IPS-15b (cell line): ENCODE results near the gene MOG.

ENCODE experiments used
- H3K27me3 ChIP-seq: one replicate; pipeline ENCODE4 v1.6.1; 2013; ENCODE audit warnings: low read length; ENCODE audit not compliant: control insufficient read depth, insufficient read depth
- H3K36me3 ChIP-seq: one replicate; pipeline ENCODE4 v1.6.1; 2013; ENCODE audit warnings: low read length; ENCODE audit not compliant: control insufficient read depth, insufficient read depth
- H3K4me1 ChIP-seq: one replicate; pipeline ENCODE4 v1.6.1; 2013; ENCODE audit warnings: mild to moderate bottlenecking, low read length; ENCODE audit not compliant: control insufficient read depth, insufficient read depth
- H3K4me3 ChIP-seq: one replicate; pipeline ENCODE4 v1.5.1; 2013; ENCODE audit warnings: low read depth, low read length
- H3K9ac ChIP-seq: one replicate; pipeline ENCODE4 v1.6.1; 2013; ENCODE audit warnings: low read depth, mild to moderate bottlenecking, low read length
- H3K9me3 ChIP-seq: one replicate; pipeline ENCODE4 v1.6.1; 2013; ENCODE audit warnings: mild to moderate bottlenecking, low read length; ENCODE audit not compliant: control insufficient read depth, insufficient read depth

The MOG gene

DNA sequence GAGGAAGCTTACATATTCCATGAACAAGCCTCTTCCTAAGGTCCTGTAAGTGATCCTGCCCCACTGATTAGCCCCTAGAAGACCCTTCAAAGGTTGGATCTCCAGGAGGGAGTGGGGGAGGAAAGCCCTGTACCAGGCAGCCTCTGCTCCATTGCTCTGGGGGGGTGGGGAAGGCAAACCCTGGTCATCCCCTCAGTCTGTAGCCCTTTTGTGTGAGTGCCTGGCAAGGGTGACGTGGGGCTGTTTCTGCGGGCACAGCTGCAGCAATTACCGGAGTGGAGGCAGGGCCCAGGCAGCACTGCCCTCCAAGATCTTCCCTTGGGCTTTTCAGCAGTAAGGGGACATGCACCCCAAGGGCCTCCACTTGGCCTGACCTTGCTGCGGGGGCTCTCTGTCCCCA is at the start of gene MOG:
TSS of gene MOG (plus strand) at position 295 of the 400 bp plus-strand sequence. CDS start 118 bp downstream, outside the sequence.
- no peaks in the 10 kb centered on the region for H3K36me3 ChIP-seq
- no peaks in the 10 kb centered on the region for H3K27me3 ChIP-seq
- H3K4me1 ChIP-seq = peaks cover 13% of the 10 kb centered on the region
- H3K9ac ChIP-seq = no peak within 1 kb of the TSS
- no peaks in the 10 kb centered on the region for H3K9me3 ChIP-seq
- no peak within 1 kb of the TSS for H3K4me3 ChIP-seq

DNA sequence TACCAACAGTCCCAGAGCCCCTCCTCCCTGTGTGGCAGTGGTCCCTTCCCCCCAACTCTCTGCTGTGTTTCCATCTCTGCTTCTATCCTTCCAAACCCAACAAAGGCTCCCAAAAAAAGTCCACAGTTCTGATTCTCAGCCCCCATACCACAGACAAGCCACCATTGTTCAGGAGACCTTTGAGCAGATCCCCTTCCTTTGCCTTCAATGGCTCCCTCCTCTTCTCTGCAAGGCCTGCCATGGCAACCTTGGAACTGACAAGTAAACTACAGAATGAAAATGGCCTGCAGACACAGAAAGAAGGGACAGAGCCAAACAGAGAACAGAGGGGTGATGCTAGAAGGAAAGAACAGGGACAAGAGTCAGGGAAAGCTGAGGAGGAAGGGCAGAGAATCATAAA is 48.8 kb upstream of the MOG start:
- H3K36me3 ChIP-seq = peaks cover 70% of the 10 kb centered on the region
- no peaks in the 10 kb centered on the region for H3K9me3 ChIP-seq
- H3K4me1 ChIP-seq = no peaks in the 10 kb centered on the region
- H3K4me3 ChIP-seq = no peak overlapping the region
- H3K27me3 ChIP-seq = no peaks in the 10 kb centered on the region
- no peak overlapping the region for H3K9ac ChIP-seq

DNA sequence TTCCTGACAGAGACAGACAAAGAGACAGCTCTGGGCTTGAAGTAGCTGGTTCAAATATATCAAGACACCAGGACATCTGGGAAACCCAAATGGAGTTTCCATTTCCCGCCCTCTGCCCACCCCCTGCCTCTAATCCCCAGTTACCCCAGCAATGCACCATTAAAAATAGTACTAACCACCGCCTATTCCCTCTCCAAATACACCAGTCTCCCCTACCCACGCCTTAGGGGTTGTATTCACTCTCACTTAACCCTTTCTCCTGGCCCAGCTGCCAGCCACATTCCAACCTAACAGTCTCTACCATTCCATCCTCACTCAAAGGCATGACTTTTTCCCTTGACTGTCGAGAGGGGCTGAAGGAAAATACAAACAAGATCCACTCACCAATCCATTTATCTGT is 46.4 kb upstream of the MOG start:
- H3K9ac ChIP-seq = no peak overlapping the region
- H3K36me3 ChIP-seq = peaks cover 61% of the 10 kb centered on the region

DNA sequence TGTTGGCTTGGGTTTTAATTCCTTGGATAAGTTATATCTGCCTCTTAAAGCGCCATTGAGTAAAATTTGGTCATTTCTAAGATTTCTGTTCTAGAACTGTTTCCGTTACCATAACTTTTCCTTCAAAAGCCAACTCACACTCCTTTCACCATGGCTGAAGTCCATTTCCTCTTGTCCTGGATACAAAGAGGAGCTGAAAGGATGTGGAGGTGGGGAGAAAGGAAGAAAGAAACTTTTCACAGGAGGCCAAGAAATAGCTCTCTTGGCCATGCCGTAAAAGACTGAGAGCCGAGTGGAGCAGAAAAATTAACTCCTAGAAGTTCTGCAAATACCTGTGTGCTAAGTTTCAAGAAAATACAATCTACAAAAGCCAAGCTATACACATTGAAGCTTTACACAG is 45.5 kb upstream of the MOG start:
- H3K27me3 ChIP-seq = no peaks in the 10 kb centered on the region
- H3K9me3 ChIP-seq = no peaks in the 10 kb centered on the region
- no peaks in the 10 kb centered on the region for H3K4me1 ChIP-seq
- H3K36me3 ChIP-seq = peaks cover 56% of the 10 kb centered on the region
- H3K9ac ChIP-seq = no peak overlapping the region
- H3K4me3 ChIP-seq = no peak overlapping the region

More for the DNA sequence above, 46.4 kb upstream of the MOG start:
- H3K9me3 ChIP-seq = no peaks in the 10 kb centered on the region
- no peak overlapping the region for H3K4me3 ChIP-seq
- no peaks in the 10 kb centered on the region for H3K27me3 ChIP-seq
- H3K4me1 ChIP-seq = no peaks in the 10 kb centered on the region

DNA sequence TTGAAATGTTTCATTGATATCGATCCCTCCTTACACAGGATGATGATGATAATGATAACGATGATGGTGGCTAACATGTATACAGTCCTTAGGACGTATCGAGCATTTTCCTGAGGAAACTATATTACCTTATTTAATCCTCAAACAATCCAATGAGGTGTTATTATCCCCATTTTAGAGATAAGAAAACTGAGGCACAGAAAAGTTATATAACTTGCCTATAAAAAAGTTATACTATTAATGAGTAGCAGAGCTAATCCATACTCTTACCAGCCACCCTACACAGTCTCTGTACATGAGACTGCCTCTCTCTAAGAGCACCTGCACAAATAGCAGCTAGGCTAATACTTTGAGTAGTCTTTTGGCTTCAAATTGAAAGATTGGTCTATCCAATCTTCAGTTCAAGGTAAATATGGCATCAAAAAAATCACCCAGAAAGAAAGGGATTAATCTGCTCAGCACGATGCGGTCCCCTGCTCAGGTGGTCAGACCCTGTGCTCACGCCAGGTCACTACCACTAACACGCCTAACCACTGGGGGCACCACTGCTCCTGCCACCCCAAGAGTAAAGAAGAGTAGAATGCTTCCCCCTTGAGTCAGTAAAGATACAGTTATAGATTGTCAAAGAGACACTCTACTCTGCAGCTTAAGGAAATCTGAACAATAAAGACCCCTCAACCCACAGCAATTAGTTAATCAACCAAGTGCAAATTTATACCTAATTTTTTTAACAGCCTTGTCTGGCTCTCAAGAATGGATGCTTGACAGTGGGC is 38.9 kb upstream of the MOG start:
- H3K4me1 ChIP-seq = peaks cover 7% of the 10 kb centered on the region
- no peak overlapping the region for H3K4me3 ChIP-seq
- peaks cover 62% of the 10 kb centered on the region for H3K36me3 ChIP-seq
- no peaks in the 10 kb centered on the region for H3K9me3 ChIP-seq
- H3K9ac ChIP-seq = no peak overlapping the region
- H3K27me3 ChIP-seq = no peaks in the 10 kb centered on the region

DNA sequence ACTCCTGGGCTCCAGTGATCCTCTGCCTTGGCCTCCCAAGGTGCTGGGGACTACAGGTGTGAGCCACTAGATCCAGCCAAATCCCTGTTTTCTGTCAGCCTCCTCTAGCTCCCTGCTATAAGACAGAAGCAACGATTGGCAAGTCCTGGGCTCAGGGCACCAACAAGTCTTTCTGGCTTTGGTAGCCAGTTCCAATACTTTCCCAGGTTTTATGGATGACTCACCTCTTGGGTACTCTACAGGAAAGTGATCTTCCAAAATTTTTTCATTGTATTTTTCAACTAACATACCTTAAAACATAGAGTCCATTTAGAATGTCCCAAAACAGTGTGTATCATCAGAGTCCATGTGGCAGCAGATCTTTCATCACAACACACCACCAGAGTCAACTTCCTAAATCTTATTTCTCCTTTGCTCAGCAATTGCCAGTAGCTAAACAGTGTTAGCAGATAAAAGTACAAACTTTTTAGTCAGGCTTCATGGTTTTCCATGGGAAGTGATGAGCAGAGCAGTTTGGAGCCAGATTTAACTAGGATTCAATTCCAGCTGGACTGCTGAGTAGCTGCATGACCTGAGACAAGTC is 37.2 kb upstream of the MOG start:
- Histone ChIP-seq H3K4me1 (peaks cover 14% of the 10 kb centered on the region), H3K4me3 (no peak overlapping the region), H3K9ac (no peak overlapping the region), H3K27me3 (no peaks in the 10 kb centered on the region), H3K36me3 (peaks cover 61% of the 10 kb centered on the region), H3K9me3 (no peaks in the 10 kb centered on the region)

DNA sequence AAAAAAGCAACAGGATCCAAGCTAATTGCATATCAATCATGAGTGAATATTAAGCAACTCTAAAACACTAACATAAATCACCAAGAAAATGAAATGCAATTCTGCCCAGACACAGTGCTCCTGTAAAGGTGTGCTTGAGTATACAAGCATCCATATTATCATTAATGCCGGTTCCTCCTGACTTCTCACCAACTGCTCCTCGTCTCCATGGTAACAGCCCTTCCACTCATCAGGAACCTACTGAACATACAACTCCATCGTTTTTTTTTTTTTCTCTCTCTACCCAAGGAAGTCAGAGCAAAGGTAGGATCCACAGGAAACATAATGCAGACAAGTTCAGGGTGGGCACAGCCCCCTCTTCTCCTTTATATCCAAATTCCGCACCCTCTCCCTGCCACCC is 36.3 kb upstream of the MOG start:
- no peaks in the 10 kb centered on the region for H3K27me3 ChIP-seq
- H3K9ac ChIP-seq = no peak overlapping the region
- no peak overlapping the region for H3K4me3 ChIP-seq
- no peaks in the 10 kb centered on the region for H3K9me3 ChIP-seq
- peaks cover 24% of the 10 kb centered on the region for H3K4me1 ChIP-seq
- peaks cover 57% of the 10 kb centered on the region for H3K36me3 ChIP-seq

DNA sequence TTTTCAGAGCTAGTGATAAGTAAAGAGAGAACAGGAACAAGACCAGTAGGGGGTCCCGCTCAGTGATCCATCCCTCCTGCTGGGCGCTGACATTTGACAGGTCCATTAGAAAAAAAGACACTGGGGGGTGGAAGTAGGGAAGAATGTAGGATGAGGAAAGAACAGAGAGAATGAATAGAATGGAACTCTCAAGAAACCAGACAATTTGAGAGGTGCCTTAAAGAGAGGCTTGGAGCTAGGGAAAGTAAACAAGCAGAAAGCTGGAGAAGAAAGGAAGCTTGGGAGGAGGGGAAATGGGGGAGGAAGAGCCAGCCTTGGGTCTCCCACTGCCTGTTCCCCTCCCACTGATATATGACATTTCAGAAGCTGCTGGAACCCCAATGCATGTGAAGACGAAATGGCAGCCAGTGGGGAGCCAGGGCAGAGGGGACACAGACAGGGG is 32.4 kb upstream of the MOG start:
- Histone ChIP-seq H3K9ac (no peak overlapping the region), H3K9me3 (no peaks in the 10 kb centered on the region)

DNA sequence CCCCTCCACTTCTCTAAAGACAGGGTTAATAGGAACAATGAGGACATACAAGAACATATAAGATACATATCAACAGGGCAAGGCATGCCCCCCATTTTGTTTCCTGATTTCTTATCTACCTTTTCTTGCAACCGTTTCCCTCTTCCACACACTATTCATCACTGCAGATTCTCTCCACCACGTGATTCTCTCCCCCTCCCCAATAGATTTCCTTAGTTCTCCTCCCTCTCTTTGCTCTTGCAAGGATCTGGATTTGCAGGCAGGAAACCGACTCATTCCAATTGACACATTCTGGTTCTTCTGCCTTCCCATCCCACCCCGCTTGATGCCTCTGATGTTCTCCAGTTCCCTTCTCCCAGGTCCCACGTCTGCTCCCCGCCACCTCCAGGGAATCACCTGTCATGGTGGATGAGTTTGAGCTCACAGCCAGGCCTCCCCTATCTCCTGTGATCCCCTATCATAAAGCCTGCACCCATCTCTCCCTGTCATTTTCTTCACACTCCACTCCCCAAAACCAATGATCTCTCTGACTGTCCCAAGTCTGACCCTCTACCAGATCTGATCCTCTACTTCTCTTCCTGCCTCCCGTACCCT is 31.5 kb upstream of the MOG start:
- Histone ChIP-seq H3K4me1 (peaks cover 37% of the 10 kb centered on the region), H3K27me3 (no peaks in the 10 kb centered on the region), H3K36me3 (peaks cover 32% of the 10 kb centered on the region), H3K9me3 (no peaks in the 10 kb centered on the region), H3K4me3 (peak overlapping the region; percentile 57), H3K9ac (no peak overlapping the region)

More for the DNA sequence above, 32.4 kb upstream of the MOG start:
- peak overlapping the region; percentile 57 for H3K4me3 ChIP-seq
- no peaks in the 10 kb centered on the region for H3K27me3 ChIP-seq
- H3K36me3 ChIP-seq = peaks cover 40% of the 10 kb centered on the region
- H3K4me1 ChIP-seq = peaks cover 37% of the 10 kb centered on the region

DNA sequence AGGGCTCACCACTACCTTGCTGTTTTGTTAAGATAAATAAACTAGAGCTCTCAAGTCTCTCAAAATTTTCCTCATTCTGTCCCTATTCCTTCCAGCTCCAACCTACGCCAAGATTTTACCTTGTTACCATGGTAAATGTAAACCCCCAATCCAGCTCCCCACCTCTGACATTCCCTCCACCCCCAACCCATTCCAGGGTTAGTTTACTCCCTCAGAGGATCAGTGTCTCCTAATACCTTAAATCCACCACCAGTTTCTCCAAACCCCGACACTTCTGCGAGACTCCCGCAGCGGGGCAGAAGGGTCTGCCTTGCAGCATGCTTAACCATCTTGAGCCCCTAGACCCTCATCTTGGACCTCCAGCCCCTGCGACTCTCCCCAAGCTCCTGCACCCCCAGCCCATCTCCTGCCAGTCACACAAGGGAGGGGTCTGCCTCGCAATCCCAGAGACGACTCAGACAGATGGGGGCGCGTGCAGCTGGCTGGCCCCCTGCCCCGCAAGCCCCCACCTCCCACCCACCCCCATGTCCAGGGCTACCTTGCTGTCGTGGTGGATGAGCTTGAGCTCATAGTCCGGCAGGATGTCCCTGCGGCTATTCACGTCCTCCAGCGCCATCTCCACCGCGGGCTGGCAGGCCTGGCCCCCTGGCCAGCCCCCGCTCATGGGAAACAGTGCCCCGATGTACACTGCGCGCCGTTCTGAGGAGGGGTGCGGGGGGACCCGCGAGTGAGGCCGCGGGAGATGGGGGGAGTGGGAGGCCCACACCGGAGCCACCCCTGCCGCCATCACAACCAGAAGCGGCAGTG is 29.7 kb upstream of the MOG start:
- H3K4me3 ChIP-seq = peak overlapping the region; percentile 54

DNA sequence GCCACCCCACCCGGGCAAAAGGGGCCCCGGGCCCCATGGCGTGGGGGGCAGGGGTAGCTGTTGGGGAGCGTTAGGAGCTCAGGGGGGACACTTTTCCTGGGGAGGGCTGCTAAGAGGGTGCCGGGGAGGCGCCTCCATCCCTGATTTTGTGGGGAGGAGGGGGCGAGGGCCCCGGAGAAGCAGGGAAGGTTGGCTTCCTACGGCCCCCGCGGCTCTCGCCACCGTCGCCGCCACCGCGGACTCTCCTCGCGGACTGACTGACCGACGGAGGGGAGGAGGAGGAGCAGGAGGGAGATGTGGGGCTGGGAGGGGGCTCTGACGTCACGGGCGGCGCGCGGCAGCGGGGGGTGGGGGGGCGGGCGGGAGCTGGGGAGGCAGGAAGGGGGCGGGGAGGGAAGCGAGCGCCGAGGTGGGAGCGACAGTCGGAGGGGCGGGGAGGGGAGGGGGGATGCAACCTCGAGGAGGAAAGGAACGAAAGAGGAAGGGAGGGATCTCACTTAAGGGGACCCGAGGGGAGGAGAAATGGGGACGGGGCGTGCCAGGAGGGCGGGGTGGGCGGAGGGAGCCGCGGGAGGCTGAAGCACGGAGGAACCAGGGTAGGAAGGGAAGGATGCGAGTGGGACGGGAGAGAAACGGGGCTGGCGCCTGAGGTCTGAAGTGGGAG is 29.0 kb upstream of the MOG start:
- H3K36me3 ChIP-seq = peaks cover 9% of the 10 kb centered on the region
- peak overlapping the region; percentile 97 for H3K4me3 ChIP-seq
- no peaks in the 10 kb centered on the region for H3K9me3 ChIP-seq
- peaks cover 29% of the 10 kb centered on the region for H3K4me1 ChIP-seq
- H3K27me3 ChIP-seq = no peaks in the 10 kb centered on the region
- peak overlapping the region; percentile 68 for H3K9ac ChIP-seq

More for the DNA sequence above, 29.7 kb upstream of the MOG start:
- H3K9me3 ChIP-seq = no peaks in the 10 kb centered on the region
- H3K27me3 ChIP-seq = no peaks in the 10 kb centered on the region
- peak overlapping the region; percentile 68 for H3K9ac ChIP-seq
- H3K4me1 ChIP-seq = peaks cover 34% of the 10 kb centered on the region
- H3K36me3 ChIP-seq = peaks cover 15% of the 10 kb centered on the region
